Measurements from ENCODE around the gene ITM2C.

Gene ITM2C

GRCh38 chr2:230861552-230862255 is 3.0 kb upstream of the ITM2C start:
- no peak for DNase-seq

GRCh38 chr2:230862292-230862691 is 2.5 kb upstream of the ITM2C start:
- DNase-seq: no peak

- DNase-seq: no peak
Observed at GRCh38 chr2:230863031-230863430, 1.7 kb upstream of the ITM2C start.

GRCh38 chr2:230863442-230864121 is 1.2 kb upstream of the ITM2C start:
- no peak for DNase-seq

- no peak for DNase-seq
Observed at GRCh38 chr2:230864122-230864604, 579 bp upstream of the ITM2C start.

GRCh38 chr2:230865307-230865765 is 594 bp downstream of the ITM2C start:
- peak; percentile 12 for DNase-seq

GRCh38 chr2:230865766-230866755 is 1.3 kb downstream of the ITM2C start:
- DNase-seq: peak; percentile 45

- DNase-seq: peak; percentile 39
Observed at GRCh38 chr2:230866756-230867523, 2.2 kb downstream of the ITM2C start.

- DNase-seq: no peak
Observed at GRCh38 chr2:230868161-230868946, 3.6 kb downstream of the ITM2C start.

- DNase-seq: no peak
Observed at GRCh38 chr2:230868947-230869913, 4.5 kb downstream of the ITM2C start.

GRCh38 chr2:230869914-230870543 is 5.3 kb downstream of the ITM2C start:
- DNase-seq: no peak

GRCh38 chr2:230870544-230871360 is 6.0 kb downstream of the ITM2C start:
- DNase-seq: no peak

GRCh38 chr2:230871361-230872150 is 6.8 kb downstream of the ITM2C start:
- DNase-seq: no peak

GRCh38 chr2:230872151-230872967 is 7.6 kb downstream of the ITM2C start:
- DNase-seq: no peak

- no peak for DNase-seq
Observed at GRCh38 chr2:230872968-230873660, 8.4 kb downstream of the ITM2C start.

- no peak for DNase-seq
Observed at GRCh38 chr2:230873661-230874401, 9.1 kb downstream of the ITM2C start.
